ENCODE results near the gene GLP2R.
"Not testable (repeated sequence)": the region's sequence is repeated elsewhere in the genome, so short reads cannot be mapped to it uniquely, and the experiment has no call there.

Gene GLP2R

GRCh38 chr17:9825641-9826150 is at the start of gene GLP2R:
TSS of gene GLP2R (plus strand) at chr17:9825924. CDS start at chr17:9826064, 140 bp downstream.
- DNase-seq = no peak

- DNase-seq = no peak
Measured at GRCh38 chr17:9776911-9777310, 48.8 kb upstream of the GLP2R start.

- no peak for DNase-seq
Measured at GRCh38 chr17:9780552-9780951, 45.2 kb upstream of the GLP2R start.

GRCh38 chr17:9783050-9783449 is 42.7 kb upstream of the GLP2R start:
- DNase-seq = no peak

- not testable (repeated sequence) for DNase-seq
Measured at GRCh38 chr17:9783465-9783864, 42.3 kb upstream of the GLP2R start.

GRCh38 chr17:9784544-9784943 is 41.2 kb upstream of the GLP2R start:
- DNase-seq = no peak

GRCh38 chr17:9788601-9789000 is 37.1 kb upstream of the GLP2R start:
- no peak for DNase-seq

- no peak for DNase-seq
Measured at GRCh38 chr17:9790316-9790715, 35.4 kb upstream of the GLP2R start.

GRCh38 chr17:9790889-9791876 is 34.5 kb upstream of the GLP2R start, which contains the start of gene DHRS7C:
TSS of gene DHRS7C (minus strand) at chr17:9791592. CDS start at chr17:9791284, 308 bp downstream.
- no peak for DNase-seq

GRCh38 chr17:9792181-9792840 is 33.4 kb upstream of the GLP2R start:
- DNase-seq = no peak

- DNase-seq = no peak
Measured at GRCh38 chr17:9798008-9798407, 27.7 kb upstream of the GLP2R start.

GRCh38 chr17:9798724-9799123 is 27.0 kb upstream of the GLP2R start:
- no peak for DNase-seq

- no peak for DNase-seq
Measured at GRCh38 chr17:9801505-9801904, 24.2 kb upstream of the GLP2R start.

GRCh38 chr17:9802294-9802693 is 23.4 kb upstream of the GLP2R start:
- no peak for DNase-seq

- no peak for DNase-seq
Measured at GRCh38 chr17:9802697-9803096, 23.0 kb upstream of the GLP2R start.

GRCh38 chr17:9805769-9806168 is 20.0 kb upstream of the GLP2R start:
- DNase-seq = no peak

GRCh38 chr17:9806699-9807098 is 19.0 kb upstream of the GLP2R start:
- no peak for DNase-seq

- no peak for DNase-seq
Measured at GRCh38 chr17:9809409-9809808, 16.3 kb upstream of the GLP2R start.

GRCh38 chr17:9810100-9810949 is 15.4 kb upstream of the GLP2R start:
- DNase-seq = no peak

GRCh38 chr17:9811086-9811485 is 14.6 kb upstream of the GLP2R start:
- no peak for DNase-seq

GRCh38 chr17:9811537-9811936 is 14.2 kb upstream of the GLP2R start:
- DNase-seq = no peak

GRCh38 chr17:9813166-9813565 is 12.6 kb upstream of the GLP2R start:
- no peak for DNase-seq

Data from activated CD4-positive, alpha-beta T cell treated with anti-CD3 and anti-CD28 coated beads, Interleukin-2, amount 50 U/mL, for 16 hours (primary cell).